ENCODE measurements around the gene KRTAP9-6. TPM values are rescaled to one million over a fixed set of nuclear protein-coding genes. Genes with fewer than 3 reads are reported as not detected.

KRTAP9-6 gene
- total RNA-seq = not detected in 2 replicates
- total RNA-seq (2013) = not detected
- polyA plus RNA-seq = not detected in 2 replicates
- not detected in 2 replicates for polyA minus RNA-seq

- DNase-seq = peak; percentile 1
- Histone ChIP-seq H3K27me3 (replicated peaks in 1 of 4; ENCODE audit: control extremely low read depth in 1 of 4, control insufficient read depth in 3 of 4, insufficient read depth in 4 of 4, low read length in 3 of 4) (no peaks in the 10 kb centered on the region), H3K9me3 (ENCODE audit: control extremely low read depth in 1 of 3, control insufficient read depth in 2 of 3, insufficient read depth in 1 of 3, low read length in 2 of 3) (no peaks in the 10 kb centered on the region), H3K79me2 (ENCODE audit: control insufficient read depth, insufficient read depth, low read length) (no peaks in the 10 kb centered on the region), H3K27ac (ENCODE audit: low read length in 2 of 2) (no peak within 1 kb of the TSS), H2AFZ (ENCODE audit: insufficient read depth, low read depth, low read length, poor library complexity, severe bottlenecking) (no peak within 1 kb of the TSS), H3K4me2 (replicated peaks; ENCODE audit: low read depth, low read length, poor library complexity, severe bottlenecking) (no peak within 1 kb of the TSS), H3K36me3 (replicated peaks in 1 of 2; ENCODE audit: control extremely low read depth in 1 of 2, control insufficient read depth in 1 of 2, extremely low read depth in 1 of 2, insufficient read depth in 2 of 2, low read length in 1 of 2) (no peaks in the 10 kb centered on the region), H3K4me3 (ENCODE audit: control extremely low read depth in 1 of 5, extremely low read depth in 1 of 5, insufficient read depth in 1 of 5, low read depth in 2 of 5, low read length in 4 of 5) (no peak within 1 kb of the TSS), H3K4me1 (ENCODE audit: control insufficient read depth in 2 of 2, insufficient read depth in 2 of 2, low read length in 2 of 2) (no peaks in the 10 kb centered on the region), H3K9ac (ENCODE audit: low read length) (no peak within 1 kb of the TSS), H4K20me1 (ENCODE audit: control insufficient read depth, insufficient read depth, low read length, poor library complexity, severe bottlenecking) (no peaks in the 10 kb centered on the region)
- TF ChIP-seq EZH2 (IDR thresholded peaks at IDR 0.05; ENCODE audit: borderline replicate concordance, insufficient read depth, low read depth, low read length, poor library complexity, severe bottlenecking) (no peak), CTCF (IDR thresholded peaks at IDR 0.05) (no peak)
- Mint-ChIP-seq H3K4me1 (no peaks in the 10 kb centered on the region), H3K27ac (no peak within 1 kb of the TSS), H3K9me3 (ENCODE audit: insufficient read depth) (no peaks in the 10 kb centered on the region), H3K4me3 (no peak within 1 kb of the TSS), H3K27me3 (peaks cover 53% of the 10 kb centered on the region)
- WGBS (ENCODE audit: insufficient coverage) = 50% methylated on average over 1 of the region's 2 CpGs
- POLR2A ChIA-PET = no interaction called here
- no peak for ATAC-seq (ENCODE audit: low read depth)
- intact Hi-C loops (cut with micrococcal nuclease) = no loop called here
- CTCF ChIA-PET = no interaction called here
These were observed at the start of gene KRTAP9-6 for GRCh38 chr17:41265078-41265477. TSS of gene KRTAP9-6 (plus strand) at chr17:41265378. CDS start at chr17:41265378, 0 bp downstream.

GRCh38 chr17:41215681-41216080 lies 49.5 kb upstream of the KRTAP9-6 start:
- ATAC-seq (ENCODE audit: low read depth) (no peak), DNase-seq (no peak)
- H3K9ac ChIP-seq (ENCODE audit: low read length) = no peak overlapping the region
- TF ChIP-seq EZH2 (IDR thresholded peaks at IDR 0.05; ENCODE audit: borderline replicate concordance, insufficient read depth, low read depth, low read length, poor library complexity, severe bottlenecking) = no peak
- TF ChIP-seq CTCF (IDR thresholded peaks at IDR 0.05) = no peak
- no peaks in the 10 kb centered on the region for H3K79me2 ChIP-seq (ENCODE audit: control insufficient read depth, insufficient read depth, low read length)
- H3K27me3 ChIP-seq (replicated peaks in 1 of 4; ENCODE audit: control extremely low read depth in 1 of 4, control insufficient read depth in 3 of 4, insufficient read depth in 4 of 4, low read length in 3 of 4) = peaks cover 0 to 8% (median 0%) of the 10 kb centered on the region in 4 experiments
- Mint-ChIP-seq H3K27ac (no peak overlapping the region), H3K27me3 (peaks cover 49% of the 10 kb centered on the region), H3K4me3 (no peak overlapping the region), H3K9me3 (ENCODE audit: insufficient read depth) (no peaks in the 10 kb centered on the region), H3K4me1 (peaks cover 4% of the 10 kb centered on the region)
- intact Hi-C loops (cut with micrococcal nuclease) = no loop called here
- H3K27ac ChIP-seq (ENCODE audit: low read length in 2 of 2) = no peak overlapping the region
- no peaks in the 10 kb centered on the region for H3K36me3 ChIP-seq (replicated peaks in 1 of 2; ENCODE audit: control extremely low read depth in 1 of 2, control insufficient read depth in 1 of 2, extremely low read depth in 1 of 2, insufficient read depth in 2 of 2, low read length in 1 of 2)
- WGBS (ENCODE audit: insufficient coverage) = 100% methylated on average over 1 of the region's 1 CpG
- ChIA-PET POLR2A (no interaction called here), CTCF (no interaction called here)
- H3K9me3 ChIP-seq (ENCODE audit: control extremely low read depth in 1 of 3, control insufficient read depth in 2 of 3, insufficient read depth in 1 of 3, low read length in 2 of 3) = peaks cover 0 to 4% (median 1%) of the 10 kb centered on the region in 3 donors
- H3K4me1 ChIP-seq (ENCODE audit: control insufficient read depth in 2 of 2, insufficient read depth in 2 of 2, low read length in 2 of 2) = peaks cover 0 to 4% of the 10 kb centered on the region in 2 donors
- H3K4me2 ChIP-seq (replicated peaks; ENCODE audit: low read depth, low read length, poor library complexity, severe bottlenecking) = no peak overlapping the region
- H3K4me3 ChIP-seq (ENCODE audit: control extremely low read depth in 1 of 5, extremely low read depth in 1 of 5, insufficient read depth in 1 of 5, low read depth in 2 of 5, low read length in 4 of 5) = no peak overlapping the region
- H4K20me1 ChIP-seq (ENCODE audit: control insufficient read depth, insufficient read depth, low read length, poor library complexity, severe bottlenecking) = no peaks in the 10 kb centered on the region
- H2AFZ ChIP-seq (ENCODE audit: insufficient read depth, low read depth, low read length, poor library complexity, severe bottlenecking) = no peak overlapping the region
